HG03342 (cell line): ENCODE measurements around the gene MLLT10.

Experiments used
- ATAC-seq: cut with Tn5 transposase; IDR thresholded peaks from one replicate; pipeline ENCODE4 v1.9.1; 2021; ENCODE audit warnings: mild to moderate bottlenecking, moderate library complexity; ENCODE audit not compliant: unreplicated experiment

Gene MLLT10

GRCh38 chr10:21533467-21534279, at the start of gene MLLT10:
MLLT10 (plus strand) TSS chr10:21534232; CDS start chr10:21534645, 413 bp downstream.
- ATAC-seq = peak; percentile 92

- no peak for ATAC-seq
Measured at GRCh38 chr10:21487416-21488180, 46.4 kb upstream of the MLLT10 start.

- no peak for ATAC-seq
Measured at GRCh38 chr10:21488246-21488956, 45.6 kb upstream of the MLLT10 start.

GRCh38 chr10:21488957-21489446, 45.0 kb upstream of the MLLT10 start:
- no peak for ATAC-seq

- ATAC-seq = no peak
Measured at GRCh38 chr10:21490028-21490710, 43.9 kb upstream of the MLLT10 start.

GRCh38 chr10:21490711-21491105, 43.3 kb upstream of the MLLT10 start:
- no peak for ATAC-seq

GRCh38 chr10:21492421-21492820, 41.6 kb upstream of the MLLT10 start:
- no peak for ATAC-seq

- ATAC-seq = no peak
Measured at GRCh38 chr10:21493784-21494183, 40.2 kb upstream of the MLLT10 start.

GRCh38 chr10:21494191-21495001, 39.6 kb upstream of the MLLT10 start:
- no peak for ATAC-seq

GRCh38 chr10:21495002-21495751, 38.9 kb upstream of the MLLT10 start:
- peak; percentile 7 for ATAC-seq

- ATAC-seq = peak; percentile 83
Measured at GRCh38 chr10:21495752-21496342, 38.2 kb upstream of the MLLT10 start.

- ATAC-seq = no peak
Measured at GRCh38 chr10:21496343-21497176, 37.5 kb upstream of the MLLT10 start.

- no peak for ATAC-seq
Measured at GRCh38 chr10:21497177-21497807, 36.7 kb upstream of the MLLT10 start.

- ATAC-seq = no peak
Measured at GRCh38 chr10:21498377-21498776, 35.7 kb upstream of the MLLT10 start.

GRCh38 chr10:21498986-21499385, 35.0 kb upstream of the MLLT10 start:
- ATAC-seq = no peak

- ATAC-seq = no peak
Measured at GRCh38 chr10:21499701-21500577, 34.1 kb upstream of the MLLT10 start.

GRCh38 chr10:21500578-21500910, 33.5 kb upstream of the MLLT10 start:
- ATAC-seq = no peak
